GM19395 (cell line): Measurements from ENCODE around the gene PDILT.
"Not testable (repeated sequence)": the region's sequence is repeated elsewhere in the genome, so short reads cannot be mapped to it uniquely, and the experiment has no call there.

Source experiments
- ATAC-seq: cut with Tn5 transposase; IDR thresholded peaks from one replicate; pipeline ENCODE4 v1.9.1; 2021; ENCODE audit warnings: mild to moderate bottlenecking, moderate library complexity; ENCODE audit not compliant: unreplicated experiment

Gene PDILT

GRCh38 chr16:20326321-20326720 is 78.2 kb downstream of the PDILT start:
- ATAC-seq: no peak

- no peak for ATAC-seq
Observed at GRCh38 chr16:20325005-20325404, 79.5 kb downstream of the PDILT start.

GRCh38 chr16:20323591-20324117 is 80.9 kb downstream of the PDILT start:
- no peak for ATAC-seq

- ATAC-seq: no peak
Observed at GRCh38 chr16:20322696-20323095, 81.8 kb downstream of the PDILT start.

GRCh38 chr16:20321671-20322070 is 82.9 kb downstream of the PDILT start:
- no peak for ATAC-seq

- not testable (repeated sequence) for ATAC-seq
Observed at GRCh38 chr16:20321051-20321450, 83.5 kb downstream of the PDILT start.

- no peak for ATAC-seq
Observed at GRCh38 chr16:20320592-20320991, 83.9 kb downstream of the PDILT start.

GRCh38 chr16:20320178-20320577 is 84.4 kb downstream of the PDILT start:
- ATAC-seq: no peak

GRCh38 chr16:20319406-20319805 is 85.1 kb downstream of the PDILT start:
- ATAC-seq: no peak

GRCh38 chr16:20318437-20318836 is 86.1 kb downstream of the PDILT start:
- ATAC-seq: no peak

GRCh38 chr16:20318006-20318405 is 86.5 kb downstream of the PDILT start:
- ATAC-seq: no peak

- no peak for ATAC-seq
Observed at GRCh38 chr16:20317117-20317516, 87.4 kb downstream of the PDILT start.

- no peak for ATAC-seq
Observed at GRCh38 chr16:20316715-20317114, 87.8 kb downstream of the PDILT start.

- no peak for ATAC-seq
Observed at GRCh38 chr16:20315764-20316163, 88.8 kb downstream of the PDILT start.

GRCh38 chr16:20314575-20314974 is 90.0 kb downstream of the PDILT start:
- ATAC-seq: no peak

- no peak for ATAC-seq
Observed at GRCh38 chr16:20313741-20314140, 90.8 kb downstream of the PDILT start.

- ATAC-seq: not testable (repeated sequence)
Observed at GRCh38 chr16:20312536-20313095, 91.9 kb downstream of the PDILT start.

GRCh38 chr16:20311548-20311947 is 93.0 kb downstream of the PDILT start:
- ATAC-seq: no peak

GRCh38 chr16:20310421-20311395 is 93.8 kb downstream of the PDILT start:
- no peak for ATAC-seq

- ATAC-seq: no peak
Observed at GRCh38 chr16:20309786-20310185, 94.8 kb downstream of the PDILT start.
